NCI-H446 (cell line): ENCODE data around the gene PEBP1.
"Not testable (repeated sequence)": the region's sequence is repeated elsewhere in the genome, so short reads cannot be mapped to it uniquely, and the experiment has no call there.

Source experiments
- DNase-seq, 2 experiments: peaks; one replicate each; lab custom pipeline; 2025; lab: John Stamatoyannopoulos, UW

The PEBP1 gene

GRCh38 chr12:118135788-118136558, at the start of gene PEBP1:
Gene PEBP1, plus strand, starts transcription at chr12:118136124. Its CDS starts 86 bp downstream, at chr12:118136210.
- peak; percentile 71 to 92 for DNase-seq

- DNase-seq: no peak
These were observed 46.1 kb upstream of the PEBP1 start for GRCh38 chr12:118089782-118090181.

GRCh38 chr12:118094039-118094438, 41.9 kb upstream of the PEBP1 start:
- no peak for DNase-seq

- no peak for DNase-seq
These were observed 37.5 kb upstream of the PEBP1 start for GRCh38 chr12:118098401-118098800.

GRCh38 chr12:118098911-118099671, 36.8 kb upstream of the PEBP1 start:
- DNase-seq: no peak

- no peak for DNase-seq
These were observed 34.9 kb upstream of the PEBP1 start for GRCh38 chr12:118101051-118101450.

GRCh38 chr12:118102070-118102469, 33.9 kb upstream of the PEBP1 start:
- no peak for DNase-seq

GRCh38 chr12:118102609-118103008, 33.3 kb upstream of the PEBP1 start:
- no peak for DNase-seq

GRCh38 chr12:118103201-118103600, 32.7 kb upstream of the PEBP1 start:
- no peak for DNase-seq

GRCh38 chr12:118103601-118104382, 32.1 kb upstream of the PEBP1 start, which contains the start of gene VSIG10:
Gene VSIG10, minus strand, starts transcription at chr12:118104011. Its CDS starts 340 bp downstream, at chr12:118103671.
- DNase-seq: peak in 1 of 2 experiments; percentile 54

- DNase-seq: no peak
These were observed 28.9 kb upstream of the PEBP1 start for GRCh38 chr12:118107011-118107410.

- no peak for DNase-seq
These were observed 28.2 kb upstream of the PEBP1 start for GRCh38 chr12:118107694-118108093.

- DNase-seq: no peak
These were observed 26.8 kb upstream of the PEBP1 start for GRCh38 chr12:118109088-118109487.

- no peak for DNase-seq
These were observed 16.5 kb upstream of the PEBP1 start for GRCh38 chr12:118119449-118119879.

- peak; percentile 30 to 54 for DNase-seq
These were observed 15.2 kb upstream of the PEBP1 start for GRCh38 chr12:118120579-118121363.

- DNase-seq: no peak
These were observed 13.7 kb upstream of the PEBP1 start for GRCh38 chr12:118122264-118122663.

GRCh38 chr12:118124333-118124874, 11.5 kb upstream of the PEBP1 start:
- DNase-seq: no peak

- DNase-seq: no peak
These were observed 10.2 kb upstream of the PEBP1 start for GRCh38 chr12:118125743-118126118.

- peak in 1 of 2 experiments; percentile 71 for DNase-seq
These were observed 9.7 kb upstream of the PEBP1 start for GRCh38 chr12:118126119-118126757.

- DNase-seq: no peak
These were observed 8.1 kb upstream of the PEBP1 start for GRCh38 chr12:118127867-118128266.

GRCh38 chr12:118129436-118129835, 6.5 kb upstream of the PEBP1 start:
- DNase-seq: not testable (repeated sequence)
